Spleen (tissue), 7 donors: ENCODE data around the gene PKIG.

ENCODE experiments used
- POLR2A ChIP-seq, 3 donors: fragments of 450-650 bp; IDR thresholded peaks; one replicate each; pipeline ENCODE4 v1.5.1; 2017; ENCODE audit warnings: antibody characterized with exemption in 3 of 3, mild to moderate bottlenecking in 1 of 3
- POLR2AphosphoS5 ChIP-seq, 3 donors: sonication (generic); formaldehyde crosslinking; IDR thresholded peaks; one replicate each; pipeline ENCODE4 v1.5.1; 2017; ENCODE audit warnings: antibody characterized with exemption in 3 of 3
- TF ChIP-seq, protein P1 (sequence below), 11 experiments: fragments of 200-600 bp in 7 of 11; fragments of 450-650 bp in 4 of 11; sonication (generic) in 4 of 11; IDR thresholded peaks in 8 of 11; conservative IDR thresholded peaks in 3 of 11; 1 replicate in 7 of 11; 2 replicates in 4 of 11; pipeline versions ENCODE4 v1.4.0 to v1.8.0; 2016 to 2021; ENCODE audit warnings: antibody characterized with exemption in 11 of 11, inconsistent platforms in 4 of 11, mild to moderate bottlenecking in 1 of 11
- donor health status: DM: no; HTN: no; CAD: no; lungs with moderate emphysema.
- donor health status: DM: no; HTN: no; CAD: no.
- donor health status: DM: no; HTN: no; CAD: no.

DNA sequence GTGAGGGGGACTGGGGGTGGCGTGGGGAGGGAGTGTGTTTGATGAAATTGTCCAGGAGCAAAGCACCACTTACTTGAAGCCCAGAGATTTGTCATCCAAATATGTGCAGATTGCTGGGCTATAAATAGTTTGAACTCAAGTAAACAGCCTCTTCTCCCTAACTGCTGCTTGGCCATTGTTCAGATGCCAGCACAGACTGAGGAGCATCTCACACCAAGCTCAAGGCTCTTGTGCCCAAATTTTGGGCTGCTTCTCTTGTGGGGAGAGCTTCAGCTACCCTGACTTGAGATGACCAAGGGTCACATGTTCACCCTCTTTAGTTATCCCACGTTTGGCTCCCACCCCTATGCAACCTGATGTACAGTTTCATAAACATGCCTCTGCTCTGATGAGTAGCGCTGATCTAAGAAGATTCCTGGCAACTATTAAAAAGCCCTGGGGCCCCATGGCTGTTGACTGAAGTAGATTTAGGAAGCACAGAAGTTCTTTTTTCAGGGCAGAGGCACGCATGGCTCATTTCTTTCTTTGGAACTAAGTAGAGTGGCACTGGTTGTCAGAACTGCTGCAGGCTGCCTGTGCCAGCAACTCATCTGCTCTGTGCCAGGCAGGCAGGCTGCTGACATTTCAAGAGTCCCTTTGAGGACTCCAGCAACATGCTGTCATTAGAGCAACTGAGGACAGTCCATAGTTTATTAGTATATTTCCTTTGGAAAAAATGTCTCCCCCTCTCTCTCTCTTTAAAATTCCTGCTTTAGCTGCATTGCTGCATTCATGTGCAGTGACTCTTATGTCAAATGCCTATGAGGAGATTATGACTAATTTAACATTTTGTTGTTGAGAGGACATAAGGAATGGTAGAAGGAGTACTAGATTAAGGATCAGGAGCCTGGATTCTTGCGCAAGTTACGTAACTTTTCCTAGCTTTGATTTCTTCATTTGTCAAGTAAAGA, 9.6 kb upstream of the PKIG start:
- no peak for TF ChIP-seq POLR2A (IDR thresholded peaks at IDR 0.05)
- TF ChIP-seq, protein P1, sequence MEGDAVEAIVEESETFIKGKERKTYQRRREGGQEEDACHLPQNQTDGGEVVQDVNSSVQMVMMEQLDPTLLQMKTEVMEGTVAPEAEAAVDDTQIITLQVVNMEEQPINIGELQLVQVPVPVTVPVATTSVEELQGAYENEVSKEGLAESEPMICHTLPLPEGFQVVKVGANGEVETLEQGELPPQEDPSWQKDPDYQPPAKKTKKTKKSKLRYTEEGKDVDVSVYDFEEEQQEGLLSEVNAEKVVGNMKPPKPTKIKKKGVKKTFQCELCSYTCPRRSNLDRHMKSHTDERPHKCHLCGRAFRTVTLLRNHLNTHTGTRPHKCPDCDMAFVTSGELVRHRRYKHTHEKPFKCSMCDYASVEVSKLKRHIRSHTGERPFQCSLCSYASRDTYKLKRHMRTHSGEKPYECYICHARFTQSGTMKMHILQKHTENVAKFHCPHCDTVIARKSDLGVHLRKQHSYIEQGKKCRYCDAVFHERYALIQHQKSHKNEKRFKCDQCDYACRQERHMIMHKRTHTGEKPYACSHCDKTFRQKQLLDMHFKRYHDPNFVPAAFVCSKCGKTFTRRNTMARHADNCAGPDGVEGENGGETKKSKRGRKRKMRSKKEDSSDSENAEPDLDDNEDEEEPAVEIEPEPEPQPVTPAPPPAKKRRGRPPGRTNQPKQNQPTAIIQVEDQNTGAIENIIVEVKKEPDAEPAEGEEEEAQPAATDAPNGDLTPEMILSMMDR (IDR thresholded peaks at IDR 0.05 in 8 of 11, conservative IDR thresholded peaks at IDR 0.05 in 3 of 11) = no peak
- no peak for TF ChIP-seq POLR2AphosphoS5 (IDR thresholded peaks at IDR 0.05)
